T-helper 2 cell treated with Interferon-gamma antibody and Interleukin-4, amounts not matched to agents 100 ng/mL and 5 ng/mL, for 36 hours (primary cell): Measurements from ENCODE around the gene HNF4A. TPM values are rescaled to one million over a fixed set of nuclear protein-coding genes. Genes with fewer than 3 reads are reported as not detected.

Experiments used
- intact Hi-C: fragments of 100-400 bp; cut with micrococcal nuclease; formaldehyde crosslinking; loops from one replicate; pipeline ENCODE4 v1.15.1; 2023
- total RNA-seq: library from RNA; stranded (reverse); gene quantifications from 2 replicates; pipeline ENCODE4 v1.2.3, GENCODE V29; 2022

Gene HNF4A
- total RNA-seq, 1 donor from 2014 or later = not detected

GRCh38 chr20:44467289-44467883 is 111.9 kb downstream of the HNF4A start:
- intact Hi-C loops = no loop called here

- intact Hi-C loops = no loop called here
These were observed 112.7 kb downstream of the HNF4A start for GRCh38 chr20:44468044-44468782.

GRCh38 chr20:44470327-44470726 is 114.8 kb downstream of the HNF4A start:
- intact Hi-C loops = loop anchor here (10.0 kb wide), 1 partner anchor 156 kb away; the partner anchor contains the start of gene FITM2

- intact Hi-C loops = loop anchor here (10.0 kb wide), 1 partner anchor 157 kb away; the partner anchor contains the start of gene FITM2
These were observed 116.0 kb downstream of the HNF4A start for GRCh38 chr20:44471481-44471882.

- intact Hi-C loops = loop anchor here (10.0 kb wide), 1 partner anchor 157 kb away; the partner anchor contains the start of gene FITM2
These were observed 116.8 kb downstream of the HNF4A start for GRCh38 chr20:44472283-44472682.

GRCh38 chr20:44475372-44475693 is 119.8 kb downstream of the HNF4A start:
- intact Hi-C loops = loop anchor here (2.0 to 10.0 kb wide), 3 partner anchors 47 to 263 kb away; partner anchors contain the start of genes FITM2, OSER1 and SERINC3

- intact Hi-C loops = loop anchor here (1.0 to 10.0 kb wide), 4 partner anchors 47 to 264 kb away; partner anchors contain the start of genes FITM2, OSER1 and SERINC3
These were observed 120.4 kb downstream of the HNF4A start, which contains the start of gene TTPAL for GRCh38 chr20:44475694-44476560. Gene TTPAL (plus strand): TSS chr20:44475874. CDS start chr20:44480000, 4,126 bp downstream.

GRCh38 chr20:44477151-44477550 is 121.7 kb downstream of the HNF4A start:
- intact Hi-C loops = loop anchor here (5.0 to 10.0 kb wide), 2 partner anchors 162 to 265 kb away; partner anchors contain the start of genes FITM2 and OSER1

- intact Hi-C loops = loop anchor here (5.0 to 10.0 kb wide), 2 partner anchors 163 to 266 kb away; partner anchors contain the start of genes FITM2 and OSER1
These were observed 122.7 kb downstream of the HNF4A start for GRCh38 chr20:44478206-44478605.

- intact Hi-C loops = loop anchor here (5.0 to 10.0 kb wide), 2 partner anchors 165 to 267 kb away; partner anchors contain the start of genes FITM2 and OSER1
These were observed 124.1 kb downstream of the HNF4A start for GRCh38 chr20:44479643-44480042.

GRCh38 chr20:44480097-44480496 is 124.6 kb downstream of the HNF4A start:
- intact Hi-C loops = no loop called here

- intact Hi-C loops = no loop called here
These were observed 126.4 kb downstream of the HNF4A start for GRCh38 chr20:44481719-44482416.

- intact Hi-C loops = no loop called here
These were observed 127.6 kb downstream of the HNF4A start for GRCh38 chr20:44483112-44483511.

Other genes starting within 250 kb of the HNF4A start
- gene JPH2, start 168.5 kb upstream of the HNF4A start, total RNA-seq = not detected in 2 replicates
- 17.0 and 18.1 TPM in 2 replicates for gene OSER1, start 144.9 kb upstream of the HNF4A start, total RNA-seq
- gene GDAP1L1, start 108.4 kb upstream of the HNF4A start, total RNA-seq = not detected in 2 replicates
- 3.2 and 3.3 TPM in 2 replicates for gene FITM2, start 44.5 kb upstream of the HNF4A start, total RNA-seq
- gene R3HDML, start 18.7 kb upstream of the HNF4A start, total RNA-seq = not detected in 2 replicates
- gene TTPAL, start 120.2 kb downstream of the HNF4A start, total RNA-seq = 20.7 and 22.6 TPM in 2 replicates
- 64.0 and 65.4 TPM in 2 replicates for gene SERINC3, start 166.4 kb downstream of the HNF4A start, total RNA-seq
- gene PKIG, start 226.9 kb downstream of the HNF4A start, total RNA-seq = 2.5 and 2.7 TPM in 2 replicates